ENCODE data around the gene UBA3. TPM values are rescaled to one million over a fixed set of nuclear protein-coding genes. Genes with fewer than 3 reads are reported as not detected.

The UBA3 gene
- total and polyA plus RNA-seq, 10 of the 15 experiments (the other 5 are each of a cell fraction or from before 2014, with no cell fraction given): 72.9 to 131 (median 102) TPM

DNA sequence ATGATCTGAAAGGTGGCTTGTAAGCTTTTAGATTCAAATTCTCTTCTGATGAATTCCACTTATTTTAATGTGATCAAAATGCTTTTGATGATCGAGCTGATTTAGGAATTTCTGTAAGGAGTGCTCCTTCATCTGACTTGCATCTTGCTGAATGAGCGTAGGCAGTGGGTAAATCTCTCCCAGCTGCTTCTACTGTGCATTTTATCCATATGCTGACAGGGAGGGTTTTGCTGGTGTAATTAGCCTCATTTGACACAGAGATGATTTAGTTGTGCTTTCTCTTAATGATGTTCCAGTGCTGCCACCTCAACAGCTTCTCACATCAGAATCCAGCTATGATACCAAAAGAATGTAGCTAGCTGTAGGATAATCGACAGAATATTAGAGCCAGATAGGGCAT is 46.1 kb upstream of the UBA3 start:
- ChIA-PET POLR2A (interaction anchor here (0.5 to 1.2 kb wide), 2 partner anchors 12 to 29 kb away, joined by 3 read pairs; no protein-coding TSS in a partner anchor), RAD21 (ENCODE audit: unreplicated experiment) (interaction anchor here (1.0 to 1.7 kb wide), 4 partner anchors 32 to 284 kb away, joined by 3 to 5 read pairs (median 4); no protein-coding TSS in a partner anchor), CTCF (interaction anchor here (1.0 to 2.5 kb wide), 6 partner anchors 36 to 315 kb away, joined by 3 to 16 read pairs (median 4); no protein-coding TSS in a partner anchor), SMC1A (ENCODE audit: uncharacterized antibody, unreplicated experiment) (interaction anchor here (0.9 to 3.2 kb wide), 4 partner anchors 9 to 180 kb away, joined by 3 to 14 read pairs (median 4); no protein-coding TSS in a partner anchor)
- no peak for ATAC-seq
- H3K27ac ChIP-seq (ENCODE audit: control insufficient read depth, insufficient read depth): no peak overlapping the region
- TF ChIP-seq HDAC2 (IDR thresholded peaks at IDR 0.05) (no peak), USF1 (IDR thresholded peaks at IDR 0.05; ENCODE audit: borderline replicate concordance, extremely low read length, insufficient read depth, low read depth, low read length) (no peak), CREM (IDR thresholded peaks at IDR 0.05; ENCODE audit: low read depth) (no peak), SRF (IDR thresholded peaks at IDR 0.05; ENCODE audit: low read depth in 2 of 2, low read length in 2 of 2) (no peak), ATF2 (IDR thresholded peaks at IDR 0.05; ENCODE audit: low read length) (no peak), E2F4 (IDR thresholded peaks at IDR 0.05; ENCODE audit: low read depth, low read length) (no peak), RAD21 (IDR thresholded peaks at IDR 0.05; ENCODE audit: insufficient read depth, low read depth, low read length) (no peak), MYB (IDR thresholded peaks at IDR 0.05; ENCODE audit: borderline replicate concordance, low read depth, low read length) (no peak), KDM1A (IDR thresholded peaks at IDR 0.05; ENCODE audit: borderline replicate concordance) (no peak), MXI1 (IDR thresholded peaks at IDR 0.05; ENCODE audit: low read depth, low read length) (no peak), BMI1 (IDR thresholded peaks at IDR 0.05; ENCODE audit: borderline replicate concordance) (no peak), NBN (IDR thresholded peaks at IDR 0.05) (no peak), ZSCAN29 (IDR thresholded peaks at IDR 0.05) (no peak), CHD4 (IDR thresholded peaks at IDR 0.05) (no peak), PKNOX1 (IDR thresholded peaks at IDR 0.05) (no peak), SIN3A (IDR thresholded peaks at IDR 0.05; ENCODE audit: low read depth, low read length) (no peak), TBL1XR1 (IDR thresholded peaks at IDR 0.05; ENCODE audit: low read depth, low read length) (no peak), HDGF (IDR thresholded peaks at IDR 0.05) (no peak)
- TF ChIP-seq, protein P1, sequence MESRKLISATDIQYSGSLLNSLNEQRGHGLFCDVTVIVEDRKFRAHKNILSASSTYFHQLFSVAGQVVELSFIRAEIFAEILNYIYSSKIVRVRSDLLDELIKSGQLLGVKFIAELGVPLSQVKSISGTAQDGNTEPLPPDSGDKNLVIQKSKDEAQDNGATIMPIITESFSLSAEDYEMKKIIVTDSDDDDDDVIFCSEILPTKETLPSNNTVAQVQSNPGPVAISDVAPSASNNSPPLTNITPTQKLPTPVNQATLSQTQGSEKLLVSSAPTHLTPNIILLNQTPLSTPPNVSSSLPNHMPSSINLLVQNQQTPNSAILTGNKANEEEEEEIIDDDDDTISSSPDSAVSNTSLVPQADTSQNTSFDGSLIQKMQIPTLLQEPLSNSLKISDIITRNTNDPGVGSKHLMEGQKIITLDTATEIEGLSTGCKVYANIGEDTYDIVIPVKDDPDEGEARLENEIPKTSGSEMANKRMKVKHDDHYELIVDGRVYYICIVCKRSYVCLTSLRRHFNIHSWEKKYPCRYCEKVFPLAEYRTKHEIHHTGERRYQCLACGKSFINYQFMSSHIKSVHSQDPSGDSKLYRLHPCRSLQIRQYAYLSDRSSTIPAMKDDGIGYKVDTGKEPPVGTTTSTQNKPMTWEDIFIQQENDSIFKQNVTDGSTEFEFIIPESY (IDR thresholded peaks at IDR 0.05): no peak
- no peak overlapping the region for H2AFZ ChIP-seq (ENCODE audit: control insufficient read depth, low read depth, low read length)
- no peak overlapping the region for H3K9ac ChIP-seq (ENCODE audit: control insufficient read depth, insufficient read depth, low read length)
- H3K27me3 ChIP-seq (replicated peaks in 1 of 2; ENCODE audit: control insufficient read depth in 2 of 2, insufficient read depth in 2 of 2, low read length in 1 of 2): peaks cover 0 to 1% of the 10 kb centered on the region in 2 experiments; a peak in 1 of 4 replicates
- H3K4me3 ChIP-seq: no peak overlapping the region
- no TSS peak for BruUV-seq (replicated peaks)
- no peaks in the 10 kb centered on the region for H3K9me3 ChIP-seq (replicated peaks; ENCODE audit: control insufficient read depth, insufficient read depth, low read length)
- DNase-seq (ENCODE audit: low read depth, low spot score): no peak
- H4K20me1 ChIP-seq (ENCODE audit: control insufficient read depth, insufficient read depth): no peaks in the 10 kb centered on the region
- no peaks in the 10 kb centered on the region for H3K4me1 ChIP-seq (ENCODE audit: control insufficient read depth, insufficient read depth, low read length)
- H3K36me3 ChIP-seq (ENCODE audit: control insufficient read depth in 2 of 2, insufficient read depth in 2 of 2, low read length in 1 of 2): no peaks in the 10 kb centered on the region
- no peak for FAIRE-seq
- 28% methylated on average over 3 of the region's 3 CpGs for WGBS (ENCODE audit: insufficient coverage, insufficient replicate concordance, low lambda C conversion rate, missing lambda C conversion rate)
- in situ Hi-C loops (cut with MboI) (loop anchor here (10.0 kb wide), 1 partner anchor 549 kb away; no protein-coding TSS in a partner anchor), intact Hi-C loops (cut with micrococcal nuclease; ENCODE audit: unreplicated experiment) (loop anchor here (10.0 kb wide), 1 partner anchor 819 kb away; no protein-coding TSS in a partner anchor)
- no peaks in the 10 kb centered on the region for H3K79me2 ChIP-seq (ENCODE audit: control insufficient read depth, insufficient read depth, low read length)
- no peak overlapping the region for H3K4me2 ChIP-seq (ENCODE audit: control insufficient read depth, insufficient read depth)
